Thyroid gland (tissue), 4 donors: ENCODE measurements around the gene ARHGAP12. TPM values are rescaled to one million over a fixed set of nuclear protein-coding genes. Genes with fewer than 3 reads are reported as not detected.

Experiments used
- DNase-seq, 2 donors: peaks; one replicate each; pipeline ENCODE4 v3.0.0-alpha.2; 2019
- H3K27ac ChIP-seq, 3 donors: fragments of 200-600 bp; sonication (generic); 1 replicate in 2 of 3; 2 replicates in 1 of 3; pipeline ENCODE4 v1.5.1; 2016 to 2019; ENCODE audit warnings: mild to moderate bottlenecking in 1 of 3, moderate library complexity in 1 of 3
- H3K27me3 ChIP-seq: fragments of 200-600 bp; sonication (generic); one replicate; pipeline ENCODE4 v1.5.1; 2019
- H3K36me3 ChIP-seq, 2 donors: fragments of 200-600 bp; sonication (generic); one replicate each; pipeline ENCODE4 v1.5.1; 2016 to 2019
- H3K4me1 ChIP-seq, 2 donors: fragments of 200-600 bp; sonication (generic); one replicate each; pipeline ENCODE4 v1.5.1; 2017 to 2019
- H3K4me3 ChIP-seq, 3 donors: fragments of 200-600 bp; sonication (generic); replicated peaks in 1 of 3; 1 replicate in 2 of 3; 2 replicates in 1 of 3; pipeline ENCODE4 v1.5.1; 2016; ENCODE audit warnings: mild to moderate bottlenecking in 1 of 3
- H3K9me3 ChIP-seq: fragments of 200-600 bp; sonication (generic); one replicate; pipeline ENCODE4 v1.5.1; 2017
- CTCF ChIP-seq, 6 experiments: fragments of 200-600 bp in 3 of 6; fragments of 450-650 bp in 3 of 6; sonication (generic) in 3 of 6; IDR thresholded peaks; one replicate each; pipeline ENCODE4 v1.5.1; 2016 to 2019; ENCODE audit warnings: antibody characterized with exemption in 6 of 6, mild to moderate bottlenecking in 2 of 6, inconsistent platforms in 1 of 6, moderate library complexity in 1 of 6
- POLR2A ChIP-seq, 2 donors: fragments of 450-650 bp; IDR thresholded peaks; one replicate each; pipeline ENCODE4 v1.6.1; 2017; ENCODE audit warnings: antibody characterized with exemption in 2 of 2, mild to moderate bottlenecking in 2 of 2, moderate library complexity in 1 of 2
- WGBS, 2 donors: methylation state at CpG; one replicate each; pipeline ENCODE4 v1.1.5; 2017; 5-methylcytosine and 5-hydroxymethylcytosine counted together
- intact Hi-C: fragments of 100-400 bp; cut with DNase I; formaldehyde crosslinking; loops from one replicate; pipeline ENCODE4 v1.15.1; 2023
- total RNA-seq, 4 donors: library from RNA; depleted of rRNA; stranded (reverse); fragments of >200 nt; gene quantifications; one replicate each; pipeline ENCODE4 v1.2.3, GENCODE V29; 2016

Gene ARHGAP12
- total RNA-seq, 4 donors from 2014 or later = 49.9 to 67.6 (median 60.8) TPM

DNA sequence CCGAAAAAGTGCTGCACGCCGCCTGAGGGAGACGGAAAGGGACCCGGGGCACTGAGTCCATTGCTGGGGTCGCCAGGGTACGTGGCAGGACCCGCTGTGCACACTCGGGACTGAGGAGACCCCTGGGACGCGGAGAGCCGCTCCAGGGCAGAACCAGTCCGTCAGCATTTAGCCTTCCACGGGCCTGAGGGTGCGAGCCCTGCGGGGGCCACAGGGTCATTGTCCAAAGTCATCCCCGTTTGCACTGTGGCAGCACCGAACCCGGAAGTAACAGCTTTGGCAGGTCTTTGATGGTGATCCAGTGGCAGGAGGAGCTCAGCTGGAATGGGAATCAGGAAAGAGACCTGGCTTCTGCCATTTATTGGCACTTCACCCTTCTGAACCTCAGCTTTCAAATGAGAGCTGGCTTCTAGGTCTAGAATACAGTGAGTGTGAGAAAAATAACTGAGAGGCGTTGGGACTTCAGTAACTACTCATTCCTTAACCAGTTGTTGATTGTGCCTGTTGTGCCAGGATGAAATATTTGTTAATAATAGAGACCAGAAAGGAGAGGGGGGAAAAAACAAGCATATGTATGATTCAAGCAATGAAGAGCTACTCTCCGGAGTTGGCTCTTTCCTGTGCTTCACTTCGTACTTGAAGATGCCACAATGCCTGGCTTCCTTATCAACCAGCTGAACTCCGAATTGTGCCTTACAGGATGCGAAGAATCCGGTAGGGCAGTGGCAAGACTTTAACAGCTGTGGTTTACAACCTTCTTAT lies 811 bp upstream of the ARHGAP12 start:
- intact Hi-C loops = loop anchor here (5.0 kb wide), 1 partner anchor 67 kb away; no protein-coding TSS in a partner anchor
- H3K4me3 ChIP-seq = peak overlapping the region; percentile 63 to 92 (median 90)
- peak overlapping the region; percentile 89 to 98 (median 97) for H3K27ac ChIP-seq
- TF ChIP-seq CTCF (IDR thresholded peaks at IDR 0.05) (no peak), POLR2A (IDR thresholded peaks at IDR 0.05) (peak in 1 of 2 donors; percentile 8)
- no peaks in the 10 kb centered on the region for H3K36me3 ChIP-seq
- no peaks in the 10 kb centered on the region for H3K9me3 ChIP-seq
- DNase-seq = peak; percentile 64 to 68
- H3K27me3 ChIP-seq = no peaks in the 10 kb centered on the region
- H3K4me1 ChIP-seq = peaks cover 18% of the 10 kb centered on the region in 2 donors
- WGBS, 2 donors = 9 to 13% methylated on average over 8 to 9 of the region's 25 CpGs

DNA sequence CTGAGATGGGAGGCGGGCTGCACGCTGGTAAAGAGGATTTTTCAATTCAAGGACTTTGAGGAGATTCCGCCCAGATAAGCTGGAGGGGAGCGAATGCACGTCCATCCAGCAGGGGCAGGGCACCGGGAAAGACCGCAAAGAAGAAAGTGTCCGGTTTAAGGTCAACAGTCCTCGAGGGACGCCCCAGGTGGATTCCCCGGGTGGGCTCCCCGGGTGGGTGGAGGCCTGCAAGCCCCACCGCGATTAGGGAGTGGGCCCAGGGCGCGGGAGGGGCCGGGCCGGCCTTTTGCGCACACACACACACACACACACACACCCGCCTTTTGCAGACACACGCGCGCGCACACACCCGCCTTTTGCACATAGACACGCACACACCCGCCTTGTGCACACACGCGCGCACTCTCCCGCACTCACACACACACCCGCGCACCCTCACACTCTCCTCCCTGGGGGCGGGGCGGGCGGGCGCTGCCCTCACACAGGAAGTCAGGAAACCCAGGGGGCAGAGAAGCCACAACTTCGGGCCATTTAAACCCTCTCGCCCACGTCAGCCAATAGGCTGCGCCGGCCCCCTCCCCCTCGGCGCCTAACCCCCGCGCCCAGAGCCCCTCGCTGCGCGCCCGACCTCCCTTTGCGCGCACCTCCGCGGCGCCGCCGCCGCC lies 615 bp downstream of the ARHGAP12 start:
- no peaks in the 10 kb centered on the region for H3K27me3 ChIP-seq
- TF ChIP-seq CTCF (IDR thresholded peaks at IDR 0.05) (peak in 3 of 6 experiments; percentile 15 to 37 (median 33)), POLR2A (IDR thresholded peaks at IDR 0.05) (no peak)
- H3K4me3 ChIP-seq = peak overlapping the region; percentile 63 to 92 (median 90)
- H3K9me3 ChIP-seq = no peaks in the 10 kb centered on the region
- intact Hi-C loops = loop anchor here (5.0 kb wide), 1 partner anchor 66 kb away; no protein-coding TSS in a partner anchor
- peak; percentile 47 to 53 for DNase-seq
- H3K4me1 ChIP-seq = peaks cover 18% of the 10 kb centered on the region in 2 donors
- peak overlapping the region; percentile 89 to 98 (median 97) for H3K27ac ChIP-seq
- WGBS, 2 donors = 0 to 2% methylated on average over 18 to 30 of the region's 58 CpGs
- H3K36me3 ChIP-seq = no peaks in the 10 kb centered on the region

- no peak for DNase-seq
- Histone ChIP-seq H3K4me3 (peak overlapping the region; percentile 25 to 90 (median 63)), H3K27ac (peak overlapping the region in 2 of 3 donors; percentile 89 to 97), H3K27me3 (no peaks in the 10 kb centered on the region), H3K36me3 (no peaks in the 10 kb centered on the region), H3K4me1 (peaks cover 18% of the 10 kb centered on the region in 2 donors), H3K9me3 (no peaks in the 10 kb centered on the region)
- TF ChIP-seq POLR2A (IDR thresholded peaks at IDR 0.05) = peak in 1 of 2 donors; percentile 20
- TF ChIP-seq CTCF (IDR thresholded peaks at IDR 0.05) = no peak
- 1% methylated on average over 11 to 12 of the region's 12 CpGs for WGBS, 2 donors
- intact Hi-C loops = loop anchor here (5.0 kb wide), 1 partner anchor 65 kb away; no protein-coding TSS in a partner anchor
Measured at GRCh38 chr10:31927565-31927883, 1.1 kb downstream of the ARHGAP12 start.

DNA sequence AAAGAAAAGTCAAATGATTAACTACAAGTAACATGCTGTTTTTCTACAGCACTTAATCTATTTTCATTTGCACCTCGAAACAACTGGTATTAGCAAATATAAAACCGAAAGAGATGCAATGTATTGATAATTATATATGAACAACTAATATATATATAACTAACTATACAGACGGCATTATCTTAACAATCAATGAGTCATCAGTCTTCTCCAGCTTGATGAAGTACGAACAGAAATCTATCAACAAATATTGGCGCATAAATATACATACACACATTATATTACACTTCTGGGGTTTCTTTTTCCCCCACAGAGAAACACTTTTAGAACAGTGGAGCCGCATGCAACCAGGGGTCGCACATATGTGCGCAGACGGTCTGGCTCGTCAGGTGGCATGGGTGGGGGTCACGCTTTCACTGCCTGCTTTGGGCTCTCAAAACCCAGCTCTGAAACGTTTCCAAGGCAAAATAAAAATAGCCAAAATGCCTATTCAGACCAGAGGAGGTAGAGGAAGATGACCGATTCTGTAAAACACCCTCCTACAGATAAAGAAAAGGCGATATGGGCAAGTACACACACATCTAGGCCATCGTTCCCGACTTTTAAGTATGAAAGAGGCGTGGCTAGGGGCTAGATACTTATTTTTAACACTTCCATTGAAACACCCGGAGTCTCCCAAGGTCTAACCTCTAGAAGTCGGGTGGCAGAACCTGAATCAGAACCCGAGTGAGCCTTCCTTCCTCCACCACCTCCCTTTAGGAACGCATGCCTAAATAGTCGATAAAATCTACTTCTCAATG lies 1.7 kb downstream of the ARHGAP12 start:
- intact Hi-C loops = loop anchor here (5.0 kb wide), 1 partner anchor 65 kb away; no protein-coding TSS in a partner anchor
- H3K27ac ChIP-seq = peak overlapping the region in 2 of 3 donors; percentile 89 to 97

More for the DNA sequence above, 1.7 kb downstream of the ARHGAP12 start:
- 33 to 39% methylated on average over 22 of the region's 22 CpGs for WGBS, 2 donors
- no peaks in the 10 kb centered on the region for H3K9me3 ChIP-seq
- H3K4me3 ChIP-seq = peak overlapping the region in 1 of 3 donors; percentile 63
- H3K36me3 ChIP-seq = no peaks in the 10 kb centered on the region
- H3K27me3 ChIP-seq = no peaks in the 10 kb centered on the region
- no peak for DNase-seq
- TF ChIP-seq POLR2A (IDR thresholded peaks at IDR 0.05) (no peak), CTCF (IDR thresholded peaks at IDR 0.05) (no peak)
- peaks cover 18% of the 10 kb centered on the region in 2 donors for H3K4me1 ChIP-seq
